HG03432 (cell line): ENCODE results near the gene EVA1A.

Experiments used
- ATAC-seq: cut with Tn5 transposase; IDR thresholded peaks from one replicate; pipeline ENCODE4 v1.9.1; 2021; ENCODE audit warnings: mild to moderate bottlenecking, moderate library complexity; ENCODE audit not compliant: unreplicated experiment

The EVA1A gene

DNA sequence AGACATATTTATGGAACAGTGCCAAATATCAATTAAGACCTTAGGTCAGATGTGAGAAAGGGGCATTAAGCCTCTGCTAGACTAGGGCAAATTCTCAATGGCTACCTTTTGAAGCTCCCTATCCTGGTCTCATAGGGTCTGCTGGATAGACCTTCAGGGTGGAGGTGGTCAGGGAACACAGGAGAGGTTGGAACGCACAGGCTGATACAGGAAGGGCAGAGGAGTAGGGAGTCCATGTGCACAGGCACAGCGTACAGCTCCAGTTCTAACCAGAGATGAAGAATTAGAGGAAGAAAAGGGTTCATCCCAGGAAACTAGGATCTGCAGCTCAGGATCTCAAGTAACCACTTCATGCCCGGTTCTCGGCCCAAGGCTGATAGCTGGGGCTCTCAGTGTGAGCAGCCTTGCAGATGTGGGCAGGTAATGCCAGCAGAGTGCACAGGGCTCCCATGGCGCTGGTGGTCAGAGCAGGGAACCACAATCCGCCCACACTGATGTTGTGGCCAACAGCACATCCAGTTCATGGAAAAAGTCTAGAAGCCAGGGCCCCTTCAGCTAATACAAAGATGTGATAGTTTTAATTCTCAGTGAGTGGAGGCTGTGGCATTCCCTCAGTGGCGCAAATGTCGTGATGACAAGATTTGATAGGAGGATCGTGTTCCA is 3.4 kb upstream of the EVA1A start:
- no peak for ATAC-seq

DNA sequence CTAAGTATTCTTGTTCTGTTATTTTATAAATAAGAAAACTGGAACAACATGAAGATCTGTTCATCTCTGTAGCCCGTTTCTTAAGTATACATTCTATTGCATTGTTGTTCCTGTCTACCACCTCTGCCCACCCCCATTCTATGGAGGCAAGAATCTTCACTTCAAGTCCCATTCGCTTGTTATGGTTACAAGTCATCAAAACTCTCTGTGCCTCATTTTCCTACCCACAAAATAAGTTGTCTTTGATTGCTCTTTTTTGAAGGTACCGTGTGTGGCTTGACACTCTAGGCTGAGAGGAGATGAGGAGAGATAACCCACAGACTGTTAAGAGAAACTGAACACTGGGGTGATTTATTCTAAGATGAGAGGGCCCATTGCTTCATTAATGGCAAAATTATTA is 2.9 kb upstream of the EVA1A start:
- no peak for ATAC-seq

DNA sequence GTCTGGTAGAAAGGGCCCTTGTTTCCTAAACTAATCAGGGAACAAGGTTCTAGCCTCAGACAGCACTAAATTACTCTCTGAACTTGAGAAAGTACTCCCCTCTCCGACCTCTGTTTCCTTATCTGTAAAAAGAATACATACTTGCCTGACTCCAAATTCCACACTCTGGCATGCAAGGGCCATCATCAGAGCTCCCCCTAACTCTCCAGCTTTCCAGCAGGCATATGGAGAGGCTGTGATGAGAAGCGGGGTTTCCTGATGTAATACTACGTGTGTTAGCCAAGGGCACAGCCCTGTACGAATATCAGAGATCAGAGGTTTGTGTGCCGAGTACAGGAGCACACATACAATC is 1.8 kb upstream of the EVA1A start:
- no peak for ATAC-seq

DNA sequence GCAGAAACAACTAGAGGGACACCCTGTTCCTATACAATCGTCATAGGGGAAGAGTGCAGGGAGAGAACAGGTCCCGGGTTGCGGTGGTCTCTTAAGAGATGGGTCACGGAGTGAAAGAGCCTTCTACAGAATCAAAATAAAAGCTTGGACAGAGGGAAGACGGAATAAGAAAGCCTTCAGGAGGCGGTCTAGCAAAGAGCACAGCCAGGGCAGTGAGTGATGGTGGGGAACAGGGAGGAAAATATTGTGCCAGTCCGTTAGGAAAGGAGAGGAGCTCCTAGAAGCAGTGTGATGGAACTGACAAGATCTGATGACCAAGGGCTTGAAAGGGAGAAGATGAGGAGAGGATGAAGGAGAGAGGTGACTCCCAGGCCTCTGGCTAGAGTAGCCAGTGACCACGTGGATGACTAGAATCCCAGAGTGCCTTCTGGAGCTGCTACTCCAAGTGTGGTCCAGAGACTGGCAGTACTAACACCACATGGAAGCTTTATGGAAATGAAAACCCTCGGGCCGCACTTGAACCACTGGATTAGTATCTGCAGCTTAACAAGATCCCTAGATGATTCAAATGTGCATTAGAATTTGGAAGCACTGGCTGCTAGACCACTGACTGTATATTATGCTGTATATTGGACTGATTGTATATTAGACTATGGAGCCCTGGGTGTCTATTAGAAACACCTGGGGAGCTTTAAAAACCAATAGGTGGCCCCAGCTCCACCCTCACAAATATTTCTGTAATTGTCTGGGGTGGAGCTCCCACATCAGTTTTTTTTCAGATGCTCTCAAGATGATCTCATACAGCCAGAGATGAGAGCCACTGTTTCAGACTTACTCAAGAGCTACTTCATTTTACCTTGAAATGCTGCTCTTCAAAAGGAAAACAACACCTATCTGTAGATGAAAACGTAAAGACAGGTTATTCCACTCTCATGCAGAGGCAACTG is 1.1 kb upstream of the EVA1A start:
- no peak for ATAC-seq

DNA sequence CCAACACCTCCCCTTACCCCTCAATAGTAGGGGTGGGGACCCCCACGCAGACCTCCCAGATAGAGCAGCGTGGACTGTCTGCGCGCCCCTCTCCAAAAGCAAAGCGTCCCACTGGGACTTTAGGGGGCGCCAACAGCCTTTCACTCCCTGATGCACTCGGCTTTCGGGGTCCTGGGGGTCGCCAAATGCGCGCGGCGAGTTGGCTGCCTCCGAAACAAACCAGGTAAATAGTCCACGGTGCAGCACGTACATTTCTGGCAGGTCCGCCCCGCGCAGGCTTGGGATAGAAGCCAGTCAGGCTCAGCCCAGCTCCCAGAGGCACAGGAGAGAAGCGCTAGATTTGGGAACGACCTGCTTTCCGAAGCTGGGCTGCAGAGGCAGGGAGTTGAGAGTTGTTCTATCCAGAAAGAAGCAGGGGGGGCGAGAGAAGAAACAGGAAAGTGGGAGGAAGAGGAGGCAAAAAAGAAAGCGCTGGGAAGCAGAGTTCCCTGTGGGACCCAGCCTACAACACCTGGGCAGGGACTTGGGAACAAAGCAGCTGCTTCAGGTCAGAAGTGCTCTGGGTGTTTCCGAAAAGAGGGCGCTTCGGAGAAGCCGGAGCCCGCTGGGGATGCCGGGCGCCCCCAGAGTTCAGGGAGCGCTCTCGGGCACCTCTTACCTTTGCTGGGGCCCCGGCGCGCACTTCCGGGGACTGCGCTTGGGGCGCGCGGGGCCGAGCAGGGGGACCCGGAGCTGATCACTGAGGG is 544 bp downstream of the EVA1A start:
- ATAC-seq = peak; percentile 60

DNA sequence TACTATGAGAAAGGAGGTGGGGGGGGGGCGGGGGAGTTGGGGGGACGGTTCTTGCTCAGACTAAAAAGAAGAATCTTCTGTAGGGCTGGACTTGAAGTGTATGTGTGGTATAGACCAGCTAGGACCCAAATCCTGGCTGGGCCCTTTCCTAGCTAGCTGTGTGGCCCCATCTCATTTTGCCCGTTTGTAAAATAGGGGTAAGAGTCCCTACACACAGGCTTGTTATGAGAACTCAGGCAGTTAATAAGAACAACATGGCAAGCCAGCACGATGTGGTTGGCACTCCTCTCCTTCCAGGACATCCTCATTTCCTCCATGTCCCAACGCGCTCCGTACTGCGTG is 1.1 kb downstream of the EVA1A start:
- no peak for ATAC-seq

DNA sequence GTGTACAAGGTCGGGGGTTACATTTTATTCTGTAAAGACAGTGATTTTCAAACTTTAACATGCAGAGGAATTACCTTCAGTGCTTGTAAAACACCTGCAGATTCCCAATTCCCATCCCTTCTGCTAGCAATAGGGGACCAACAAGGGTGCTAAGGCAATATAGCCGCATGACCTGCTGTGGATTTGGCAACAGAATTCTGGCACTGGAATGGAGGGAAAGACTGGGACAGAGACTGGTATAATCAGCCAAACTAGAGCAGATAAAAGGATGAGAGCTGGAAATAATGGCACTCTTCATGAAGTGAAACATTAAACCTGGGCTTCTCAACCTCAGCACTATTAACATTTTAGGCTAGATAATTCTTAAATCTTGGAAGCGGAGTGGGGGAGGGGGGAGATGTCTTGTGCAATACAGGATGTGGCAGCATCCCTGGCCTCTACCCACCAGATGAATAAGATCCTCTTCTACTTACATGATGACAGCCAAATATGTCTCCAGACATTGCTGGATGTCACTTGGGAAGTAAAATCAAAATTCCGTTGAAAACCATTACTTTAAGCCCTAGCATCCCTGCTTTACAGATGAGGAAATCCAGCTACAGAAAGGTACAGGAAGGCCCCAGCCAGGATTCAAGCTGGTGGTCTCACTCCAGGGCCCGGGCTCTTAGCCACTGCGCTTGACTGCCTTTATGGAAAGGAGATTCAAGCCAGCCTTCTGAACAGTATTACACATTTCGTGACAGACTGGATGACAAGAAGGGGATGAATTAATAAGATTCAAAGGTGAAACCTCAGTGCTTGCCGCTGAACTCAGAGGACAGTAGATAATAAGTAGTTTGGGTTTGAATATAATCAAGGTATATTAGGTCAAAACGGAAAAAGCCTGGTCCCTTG is 1.7 kb downstream of the EVA1A start:
- ATAC-seq = no peak

DNA sequence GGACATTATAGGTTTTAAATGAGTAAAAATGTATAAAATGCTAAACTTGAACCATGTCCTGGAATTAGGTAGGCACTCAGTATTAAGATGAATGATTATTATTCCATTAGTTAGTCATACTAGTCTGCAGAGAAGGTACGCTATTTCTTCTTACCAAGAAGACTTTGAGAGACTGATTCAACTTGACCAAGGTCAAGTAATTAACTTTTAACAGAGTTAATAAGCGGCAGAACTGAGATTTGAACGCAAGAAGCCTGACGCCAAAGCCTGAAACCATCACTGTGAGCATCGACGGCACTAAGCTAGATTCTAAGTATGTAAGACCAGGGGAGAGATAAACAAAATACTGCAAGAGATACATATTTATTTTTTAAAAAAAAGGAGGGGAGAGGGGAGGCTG is 2.6 kb downstream of the EVA1A start:
- ATAC-seq = no peak

DNA sequence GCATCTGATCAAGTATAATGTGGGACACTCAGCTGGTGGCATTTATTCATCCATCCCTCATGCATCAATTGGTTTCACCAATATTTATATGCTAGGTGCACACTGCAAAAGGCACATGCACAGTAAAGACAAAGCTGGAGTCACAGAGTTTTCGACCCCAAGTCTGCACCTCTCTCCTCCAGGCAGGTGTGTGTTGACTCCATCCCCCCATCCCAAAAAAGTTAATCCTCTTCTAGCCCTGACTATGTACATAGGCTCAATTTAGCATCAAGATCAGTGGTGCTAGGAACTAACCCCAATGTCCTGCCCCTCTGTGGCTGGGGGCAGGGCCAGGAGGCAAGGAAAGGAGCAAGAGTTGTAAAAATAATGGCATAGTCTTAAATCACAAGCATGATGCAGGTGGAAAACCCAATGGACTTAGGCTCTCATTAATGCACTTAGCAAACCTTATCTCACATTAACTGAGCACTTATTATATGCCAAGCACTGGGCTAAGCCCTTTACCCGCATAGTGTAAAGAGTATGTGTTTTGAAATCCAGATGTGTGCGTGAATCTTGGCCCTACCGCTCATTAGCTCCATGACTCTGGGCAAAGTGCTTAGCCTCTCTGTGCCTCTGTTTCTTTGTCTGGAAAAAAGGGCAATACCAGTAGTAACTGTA is 3.1 kb downstream of the EVA1A start:
- ATAC-seq = no peak

DNA sequence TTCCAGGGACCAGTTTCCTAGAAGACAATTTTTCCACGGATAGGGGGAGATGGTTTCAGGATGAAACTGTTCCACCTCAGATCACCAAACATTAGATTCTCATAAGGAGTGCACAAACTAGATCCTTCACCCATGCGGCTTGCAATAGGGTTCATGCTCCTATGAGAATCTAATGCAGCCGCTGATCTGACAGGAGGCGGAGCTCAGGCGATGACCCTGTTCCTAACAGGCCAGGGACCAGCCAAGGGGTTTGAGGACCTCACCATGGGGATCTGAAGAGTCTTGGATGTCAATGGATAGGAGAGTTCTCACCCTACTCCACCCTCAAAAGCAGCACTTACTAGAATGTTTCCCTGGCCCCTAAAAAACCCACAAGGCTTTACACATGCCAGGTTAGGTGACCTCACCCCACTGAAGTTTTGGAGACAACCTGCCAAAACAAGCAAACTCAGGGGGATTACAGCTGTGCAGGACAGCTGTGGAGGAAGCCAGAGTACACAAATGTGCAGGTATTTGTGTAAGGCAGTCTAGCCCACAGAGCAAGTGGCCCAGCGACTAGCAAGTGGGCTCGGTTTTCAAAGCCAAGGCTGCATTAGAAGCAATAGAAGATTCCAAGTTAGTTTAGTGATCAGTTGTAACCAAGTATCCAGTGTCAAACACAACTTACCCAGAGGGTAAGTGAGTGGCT is 3.9 kb downstream of the EVA1A start:
- ATAC-seq = no peak

DNA sequence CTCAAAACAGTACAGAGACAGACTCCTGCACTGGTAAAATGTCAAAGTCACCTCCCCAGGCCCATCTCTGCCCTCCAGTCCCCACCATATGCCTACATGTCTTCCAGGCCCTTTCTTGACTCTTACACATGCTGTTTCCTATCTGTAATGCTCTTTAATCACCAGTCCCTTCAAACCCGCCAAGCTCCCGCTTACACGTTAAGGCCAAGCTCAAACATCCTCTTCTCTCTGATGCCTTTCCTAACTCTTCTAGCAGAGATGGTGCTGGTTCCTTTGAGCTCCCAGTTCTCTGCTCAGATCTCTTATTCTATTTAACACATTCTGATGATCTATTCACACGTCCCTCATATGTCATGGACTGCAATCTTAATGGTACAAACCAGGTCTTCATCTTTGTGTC is 5.0 kb downstream of the EVA1A start:
- ATAC-seq = no peak

DNA sequence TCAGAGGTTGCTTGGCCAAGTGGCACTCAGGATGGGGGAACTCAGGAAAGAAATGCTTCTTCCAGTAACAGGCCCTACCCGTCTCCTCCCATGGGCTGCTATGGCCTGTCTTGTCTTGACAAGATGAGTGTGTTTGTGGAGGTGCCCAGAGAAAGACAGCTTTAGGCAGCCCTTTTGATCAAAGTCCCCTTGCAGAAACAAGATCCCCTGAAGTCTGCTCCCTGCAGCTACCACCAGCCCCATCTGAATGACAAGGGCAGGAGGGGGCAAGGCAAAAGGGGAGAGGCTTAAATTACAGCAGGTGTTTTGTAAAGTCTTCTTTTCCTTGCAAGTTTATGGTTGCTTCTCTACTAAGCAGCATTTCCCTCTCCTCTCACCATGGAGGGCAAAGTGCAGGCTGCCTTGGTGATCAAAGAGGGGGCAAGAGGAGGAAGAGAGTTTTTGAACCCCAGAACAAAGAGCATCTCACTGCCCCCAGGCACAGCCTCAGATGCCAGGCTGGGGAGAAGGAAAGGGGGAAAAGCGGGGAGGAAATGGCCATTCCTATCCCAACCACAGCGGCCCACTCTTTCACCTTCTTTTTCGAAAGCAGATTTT is 6.7 kb downstream of the EVA1A start:
- ATAC-seq = no peak

DNA sequence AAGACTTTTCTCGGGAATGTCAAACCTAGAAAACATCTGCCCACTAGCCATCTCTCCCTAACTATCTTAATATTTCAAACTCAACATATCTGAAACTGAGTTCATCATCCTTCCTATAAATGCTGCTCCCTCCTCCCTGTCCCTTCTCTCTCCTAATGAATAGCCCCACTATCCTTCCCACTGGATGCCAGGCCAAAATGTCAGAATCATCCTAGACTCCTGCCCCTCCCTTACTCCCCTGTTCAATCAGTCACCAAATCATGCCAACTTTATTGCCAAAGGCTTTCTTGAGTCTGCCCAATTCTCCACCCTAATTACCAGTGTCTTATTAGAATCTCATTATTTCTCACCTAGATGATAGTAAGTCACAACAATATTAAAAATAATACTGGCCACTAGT is 8.5 kb downstream of the EVA1A start:
- no peak for ATAC-seq

DNA sequence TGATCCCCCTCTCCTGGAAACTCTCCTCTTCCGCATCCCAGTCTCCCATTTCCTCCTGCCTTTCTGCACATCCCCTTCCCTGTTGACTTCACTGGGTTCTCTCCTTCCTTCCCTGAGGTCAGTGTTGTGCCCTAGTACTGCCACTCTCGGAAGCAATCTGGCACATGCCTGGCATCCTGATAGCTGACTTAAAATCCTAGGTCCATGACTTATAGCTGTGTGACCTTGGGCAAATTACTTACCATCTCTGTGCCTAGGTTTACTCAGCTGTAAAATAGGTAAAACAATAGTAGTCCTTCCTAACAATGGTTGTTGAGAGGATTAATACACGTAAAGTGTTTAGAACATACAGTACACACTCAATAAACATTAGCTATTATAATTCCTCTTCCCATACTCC is 9.3 kb downstream of the EVA1A start:
- no peak for ATAC-seq

DNA sequence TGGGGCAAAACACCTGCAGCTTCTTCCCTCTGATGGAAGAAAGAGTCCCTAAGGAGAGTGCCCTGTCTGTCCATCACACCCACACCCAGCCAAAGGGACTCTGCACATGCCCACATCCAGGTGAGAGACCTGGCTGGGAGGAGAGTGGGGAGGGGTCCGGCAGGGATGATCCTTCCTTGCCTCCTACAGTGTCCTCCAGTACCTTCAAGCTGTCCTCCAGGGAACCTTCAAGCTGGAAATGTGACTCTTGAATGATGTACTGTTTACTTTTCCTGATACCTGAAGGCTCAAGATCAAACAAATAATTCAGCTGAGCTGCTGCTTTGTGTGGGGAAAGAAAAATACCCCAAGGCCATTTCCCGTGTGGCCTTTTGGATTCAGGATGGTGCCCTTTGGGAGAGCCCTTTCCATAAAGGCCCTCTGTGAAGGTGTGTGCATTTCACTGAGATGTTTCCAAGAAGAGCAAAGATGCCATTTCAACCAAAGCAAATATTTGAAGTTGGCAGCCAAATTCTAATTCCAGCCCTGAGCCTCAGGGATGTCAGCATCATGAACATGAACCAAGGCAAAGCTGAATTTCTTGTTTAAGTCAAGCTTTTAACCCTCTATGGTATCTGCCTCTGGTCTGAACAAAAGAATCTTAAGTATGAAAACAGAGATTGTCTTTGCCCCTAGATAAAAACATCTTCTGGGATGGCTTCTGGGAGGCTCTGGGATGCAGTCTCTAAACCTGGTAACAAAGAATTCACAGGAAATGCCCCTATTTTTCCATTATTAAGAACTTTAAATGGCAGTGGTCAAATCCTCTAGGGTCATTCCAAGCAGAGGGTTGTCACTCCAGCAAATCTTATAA is 11.1 kb downstream of the EVA1A start:
- ATAC-seq = no peak

DNA sequence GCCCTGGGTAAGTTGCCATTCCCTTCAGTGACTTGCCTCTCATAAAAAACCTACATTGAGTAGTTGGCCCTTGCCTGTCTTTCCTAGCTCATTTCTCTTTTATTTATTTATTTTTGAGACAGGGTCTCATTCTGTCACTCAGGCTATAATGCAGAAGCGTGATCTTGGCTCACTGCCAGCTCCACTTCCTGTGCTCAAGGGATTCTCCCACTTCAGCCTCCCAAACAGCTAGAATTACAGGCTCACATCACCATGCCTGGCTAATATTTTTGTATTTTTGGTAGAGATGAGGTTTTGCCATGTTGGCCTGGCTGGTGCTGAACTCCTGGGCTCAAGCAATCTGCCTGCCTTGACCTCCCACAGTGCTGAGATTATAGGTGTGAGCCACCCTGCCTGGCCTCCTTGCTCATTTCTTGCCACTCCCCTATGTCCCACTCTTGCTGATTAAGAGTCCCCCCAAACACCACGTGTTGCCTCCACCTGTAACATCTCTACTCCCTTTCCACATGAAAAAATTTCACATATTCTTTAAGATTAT is 12.6 kb downstream of the EVA1A start:
- ATAC-seq = no peak

DNA sequence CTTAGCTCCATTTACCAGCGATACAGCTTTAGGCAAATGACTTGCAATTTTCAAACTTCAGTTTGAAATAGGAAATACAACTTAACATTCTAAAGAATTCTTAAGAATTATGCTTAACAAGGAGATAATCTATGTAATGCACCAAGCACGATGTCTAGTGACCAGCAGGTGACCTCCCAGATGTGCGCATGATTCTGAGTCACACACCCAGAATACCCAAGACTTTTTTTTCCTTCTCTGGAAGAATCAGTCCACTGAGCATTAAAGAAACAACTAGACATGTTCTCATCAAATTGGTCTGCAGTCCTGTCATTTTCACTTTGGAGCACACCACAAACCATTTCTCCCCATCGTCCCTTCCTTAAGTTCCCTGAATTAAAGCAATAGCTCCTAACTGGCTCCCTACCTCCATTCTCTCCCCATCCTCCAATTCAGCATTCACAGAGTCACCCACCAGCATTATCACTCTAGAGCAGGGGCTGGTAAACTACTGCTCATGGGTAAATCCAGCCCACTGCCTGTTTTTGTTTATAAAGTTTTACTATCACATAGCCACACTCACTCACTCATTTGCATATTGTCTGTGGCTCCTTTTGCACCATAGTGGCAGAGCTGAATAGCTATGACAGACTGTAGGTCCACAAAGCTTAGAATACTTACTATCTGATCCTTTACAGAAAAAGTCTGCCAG is 13.2 kb downstream of the EVA1A start:
- ATAC-seq = no peak

DNA sequence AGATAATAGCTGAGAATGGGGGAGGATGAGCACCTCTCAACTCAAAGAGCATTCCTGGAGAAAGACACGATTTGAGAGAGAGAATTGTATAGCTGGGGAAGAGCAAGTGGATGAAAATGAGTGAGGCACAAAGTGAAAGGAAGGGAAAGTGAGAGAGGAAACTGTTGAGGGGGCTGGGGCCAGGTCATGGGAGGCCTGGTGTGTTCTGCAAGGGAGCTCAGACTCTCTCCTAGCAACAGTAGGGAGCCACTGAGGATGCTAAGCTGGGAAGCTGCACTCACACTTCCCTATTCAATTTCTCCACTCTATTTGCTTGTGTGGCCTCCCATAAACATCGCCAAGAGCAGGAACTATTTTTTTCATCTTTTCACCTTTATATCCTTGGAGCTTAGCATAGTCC is 14.8 kb downstream of the EVA1A start:
- no peak for ATAC-seq
